Peyer's patch (tissue), 4 donors: ENCODE measurements around the gene NADK2. TPM values are rescaled to one million over a fixed set of nuclear protein-coding genes. Genes with fewer than 3 reads are reported as not detected.

ENCODE experiments used
- DNase-seq, 3 donors: peaks; one replicate each; pipeline ENCODE4 v3.0.0-alpha.2; 2017 to 2019
- H3K27ac ChIP-seq, 4 donors: fragments of 200-600 bp; sonication (generic); one replicate each; pipeline ENCODE4 v1.5.1; 2016 to 2019
- H3K27me3 ChIP-seq, 2 donors: fragments of 200-600 bp; sonication (generic); one replicate each; pipeline ENCODE4 v1.5.1; 2019
- H3K36me3 ChIP-seq, 3 donors: fragments of 200-600 bp; sonication (generic); one replicate each; pipeline ENCODE4 v1.5.1; 2016 to 2019
- H3K4me1 ChIP-seq, 4 donors: fragments of 200-600 bp; sonication (generic); one replicate each; pipeline ENCODE4 v1.5.1; 2016 to 2019
- H3K4me3 ChIP-seq, 4 donors: fragments of 200-600 bp; sonication (generic); 1 replicate in 3 of 4; 2 replicates in 1 of 4; pipeline ENCODE4 v1.5.1; 2016 to 2019; ENCODE audit warnings: mild to moderate bottlenecking in 1 of 4
- H3K9me3 ChIP-seq, 4 donors: fragments of 200-600 bp; sonication (generic); one replicate each; pipeline ENCODE4 v1.5.1; 2016 to 2019; ENCODE audit warnings: mild to moderate bottlenecking in 1 of 4
- CTCF ChIP-seq, 6 experiments: fragments of 450-650 bp in 4 of 6; fragments of 200-600 bp in 2 of 6; sonication (generic) in 1 of 6; IDR thresholded peaks; one replicate each; pipeline ENCODE4 v1.5.1; 2017 to 2019; ENCODE audit warnings: antibody characterized with exemption in 6 of 6, mild to moderate bottlenecking in 3 of 6, moderate library complexity in 1 of 6
- POLR2A ChIP-seq, 2 donors: fragments of 450-650 bp; IDR thresholded peaks; one replicate each; pipeline ENCODE4 v1.5.1; 2017; ENCODE audit warnings: antibody characterized with exemption in 2 of 2, mild to moderate bottlenecking in 2 of 2, moderate library complexity in 2 of 2
- total RNA-seq, 4 donors: library from RNA; depleted of rRNA; stranded (reverse); fragments of >200 nt; gene quantifications; one replicate each; pipeline ENCODE4 v1.1.0, GENCODE V29; 2016

NADK2 gene
- total RNA-seq, 4 donors from 2014 or later = 5.8 to 30.0 (median 17.4) TPM

GRCh38 chr5:36180556-36181350 lies 61.0 kb downstream of the NADK2 start:
- Histone ChIP-seq H3K36me3 (peaks cover 0 to 9% (median 0%) of the 10 kb centered on the region in 3 donors), H3K27me3 (no peaks in the 10 kb centered on the region), H3K9me3 (no peaks in the 10 kb centered on the region), H3K4me3 (no peak overlapping the region), H3K27ac (no peak overlapping the region), H3K4me1 (no peaks in the 10 kb centered on the region)
- TF ChIP-seq POLR2A (IDR thresholded peaks at IDR 0.05) (no peak), CTCF (IDR thresholded peaks at IDR 0.05) (no peak)
- no peak for DNase-seq

- H3K36me3 ChIP-seq = peaks cover 0 to 9% (median 0%) of the 10 kb centered on the region in 3 donors
- no peaks in the 10 kb centered on the region for H3K4me1 ChIP-seq
- no peak overlapping the region for H3K27ac ChIP-seq
- H3K9me3 ChIP-seq = no peaks in the 10 kb centered on the region
- no peaks in the 10 kb centered on the region for H3K27me3 ChIP-seq
- TF ChIP-seq CTCF (IDR thresholded peaks at IDR 0.05) = no peak
- no peak for TF ChIP-seq POLR2A (IDR thresholded peaks at IDR 0.05)
- no peak for DNase-seq
- H3K4me3 ChIP-seq = no peak overlapping the region
These were observed 61.8 kb downstream of the NADK2 start for GRCh38 chr5:36179950-36180349.

GRCh38 chr5:36178524-36178890 lies 63.2 kb downstream of the NADK2 start:
- Histone ChIP-seq H3K27me3 (no peaks in the 10 kb centered on the region), H3K27ac (no peak overlapping the region), H3K36me3 (peaks cover 0 to 9% (median 0%) of the 10 kb centered on the region in 3 donors), H3K4me3 (no peak overlapping the region), H3K4me1 (no peaks in the 10 kb centered on the region), H3K9me3 (no peaks in the 10 kb centered on the region)
- no peak for DNase-seq
- TF ChIP-seq POLR2A (IDR thresholded peaks at IDR 0.05) = no peak
- no peak for TF ChIP-seq CTCF (IDR thresholded peaks at IDR 0.05)

GRCh38 chr5:36177715-36178523 lies 63.8 kb downstream of the NADK2 start:
- no peak for DNase-seq
- H3K36me3 ChIP-seq = peaks cover 0 to 9% (median 0%) of the 10 kb centered on the region in 3 donors

GRCh38 chr5:36177154-36177553 lies 64.6 kb downstream of the NADK2 start:
- TF ChIP-seq POLR2A (IDR thresholded peaks at IDR 0.05) = no peak
- TF ChIP-seq CTCF (IDR thresholded peaks at IDR 0.05) = no peak
- H3K27ac ChIP-seq = no peak overlapping the region

More at GRCh38 chr5:36177715-36178523, 63.8 kb downstream of the NADK2 start:
- Histone ChIP-seq H3K27me3 (no peaks in the 10 kb centered on the region), H3K27ac (no peak overlapping the region), H3K4me3 (no peak overlapping the region), H3K4me1 (no peaks in the 10 kb centered on the region), H3K9me3 (no peaks in the 10 kb centered on the region)
- no peak for TF ChIP-seq POLR2A (IDR thresholded peaks at IDR 0.05)
- TF ChIP-seq CTCF (IDR thresholded peaks at IDR 0.05) = peak in 4 of 6 experiments; percentile 36 to 62 (median 56)

More at GRCh38 chr5:36177154-36177553, 64.6 kb downstream of the NADK2 start:
- H3K4me3 ChIP-seq = no peak overlapping the region
- no peak for DNase-seq
- no peaks in the 10 kb centered on the region for H3K4me1 ChIP-seq
- no peaks in the 10 kb centered on the region for H3K9me3 ChIP-seq
- H3K36me3 ChIP-seq = peaks cover 0 to 13% (median 0%) of the 10 kb centered on the region in 3 donors
- H3K27me3 ChIP-seq = no peaks in the 10 kb centered on the region
